SK-N-MC (cell line): Measurements from ENCODE around the gene TRABD2B.

ENCODE experiments used
- EZH2 ChIP-seq: fragments of 200-600 bp; sonication (generic); IDR thresholded peaks from one replicate; pipeline ENCODE4 v1.6.1; 2017; ENCODE audit warnings: antibody characterized with exemption
- POLR2AphosphoS5 ChIP-seq: IDR thresholded peaks from 2 replicates; pipeline ENCODE4 v1.6.1; 2012; ENCODE audit warnings: mild to moderate bottlenecking, low read depth, low read length, borderline replicate concordance

GRCh38 chr1:47912756-47913155 lies 84.4 kb downstream of the TRABD2B start:
- TF ChIP-seq POLR2AphosphoS5 (no peak), EZH2 (no peak)
